Activated CD4-positive, alpha-beta T cell treated with anti-CD3 and anti-CD28 coated beads, Interleukin-2, amount 50 U/mL, for 48 hours (primary cell): Measurements from ENCODE around the gene ZSCAN32.

Source experiments
- DNase-seq, 2 experiments: peaks; one replicate each; pipeline ENCODE4 v3.0.0-alpha.2; 2020

The ZSCAN32 gene

GRCh38 chr16:3355589-3355988 lies 45.2 kb downstream of the ZSCAN32 start, which contains the start of gene OR2C1:
Gene OR2C1 (plus strand): TSS chr16:3355889. CDS start chr16:3355941, 52 bp downstream.
- DNase-seq: no peak

- no peak for DNase-seq
Observed at GRCh38 chr16:3349175-3349574, 51.6 kb downstream of the ZSCAN32 start.

- DNase-seq: no peak
Observed at GRCh38 chr16:3348547-3349167, 52.1 kb downstream of the ZSCAN32 start.

GRCh38 chr16:3347586-3347985 lies 53.2 kb downstream of the ZSCAN32 start:
- no peak for DNase-seq

DNA sequence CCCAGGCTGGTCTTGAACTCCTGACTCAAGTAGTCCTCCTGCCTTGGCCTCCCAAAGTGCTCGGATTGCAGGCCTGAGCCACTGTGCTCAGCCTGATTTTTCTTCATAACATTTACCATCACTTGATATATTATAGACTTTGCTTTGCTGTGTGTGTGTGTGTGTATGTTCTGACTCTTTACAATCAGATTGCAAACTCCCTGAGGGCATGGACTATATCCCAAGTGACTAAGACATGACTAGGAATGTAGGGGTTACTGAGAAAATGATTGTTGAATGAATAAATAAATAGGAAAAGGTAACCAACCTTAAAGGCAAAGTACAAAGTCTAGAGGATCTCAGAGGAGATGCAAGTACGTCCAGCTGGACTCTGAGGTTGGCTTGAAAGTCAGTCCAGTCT lies 54.8 kb downstream of the ZSCAN32 start:
- no peak for DNase-seq
